GM21528 (cell line): Measurements from ENCODE around the gene SCN5A.

Source experiments
- ATAC-seq: cut with Tn5 transposase; IDR thresholded peaks from one replicate; pipeline ENCODE4 v1.9.1; 2021; ENCODE audit warnings: mild to moderate bottlenecking, moderate library complexity; ENCODE audit not compliant: unreplicated experiment, low FRiP score

The SCN5A gene

DNA sequence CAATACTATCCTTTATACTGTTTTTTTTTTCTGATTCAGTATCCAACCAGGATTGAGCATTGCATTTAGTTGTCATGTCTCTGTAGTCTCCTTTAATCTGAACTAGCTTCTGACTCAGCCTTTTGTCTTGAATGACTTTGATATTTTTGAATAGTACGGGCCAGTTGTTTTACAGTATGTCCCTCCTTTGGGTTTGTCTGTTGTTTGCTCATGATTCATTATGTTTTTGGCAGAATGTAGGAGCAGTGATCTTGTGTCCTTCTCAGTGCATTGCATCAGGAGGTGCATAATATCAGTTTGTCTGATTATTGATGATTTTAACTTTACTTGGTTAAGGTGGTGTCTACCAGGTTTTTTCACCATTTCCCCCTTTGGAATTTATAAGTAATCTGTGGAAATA is 132.8 kb downstream of the SCN5A start:
- no peak for ATAC-seq

GRCh38 chr3:38515367-38515766 is 134.1 kb downstream of the SCN5A start:
- no peak for ATAC-seq

DNA sequence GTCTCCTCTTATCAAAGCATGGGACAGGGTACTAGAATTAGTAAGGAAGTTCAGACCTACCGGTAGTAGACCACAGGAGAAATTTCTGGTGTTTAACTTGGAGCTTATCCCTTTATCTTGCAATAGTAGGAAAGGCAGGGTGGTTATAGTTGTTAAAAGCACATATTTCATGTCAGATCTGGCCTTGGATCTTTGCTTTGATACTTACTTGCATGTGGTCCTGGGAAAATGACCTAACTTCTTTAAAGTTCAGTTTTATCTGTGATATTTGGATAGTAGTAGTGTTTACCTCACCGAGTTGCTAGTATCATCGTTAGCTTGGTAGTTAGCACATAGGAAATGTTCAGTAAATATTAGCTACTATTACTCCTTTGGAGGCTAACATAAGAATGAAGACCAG is 137.9 kb downstream of the SCN5A start:
- no peak for ATAC-seq

- ATAC-seq, result no peak
Observed at GRCh38 chr3:38510631-38511030, 138.9 kb downstream of the SCN5A start.

- ATAC-seq, result no peak
Observed at GRCh38 chr3:38509732-38510131, 139.8 kb downstream of the SCN5A start.

GRCh38 chr3:38507120-38507519 is 142.4 kb downstream of the SCN5A start:
- ATAC-seq, result peak; percentile 89

- no peak for ATAC-seq
Observed at GRCh38 chr3:38500688-38501417, 148.6 kb downstream of the SCN5A start.
